Panc1 (cell line): ENCODE measurements around the gene CROT. TPM values are rescaled to one million over a fixed set of nuclear protein-coding genes. Genes with fewer than 3 reads are reported as not detected.

ENCODE experiments used
- ATAC-seq: fragments of 200-7000 bp; cut with Tn5 transposase; 2 replicates; pipeline ENCODE4 v1.9.1; 2020; ENCODE audit warnings: mild to moderate bottlenecking, moderate library complexity
- BruUV-seq: library from RNA; stranded (reverse); fragments of 400-500 nt; replicated peaks from 2 replicates; lab custom pipeline; 2021; lab: Mats Ljungman, UMichigan
- CTCF ChIA-PET: fragments of 300-600 bp; sonication (Branson Sonifier 250); formaldehyde crosslinking; loops from one replicate; lab custom pipeline; 2022; ENCODE audit warnings: antibody characterized with exemption; lab: Charles Lee
- POLR2A ChIA-PET: fragments of 300-600 bp; sonication (Branson Sonifier 250); formaldehyde crosslinking; loops from one replicate; lab custom pipeline; 2022; ENCODE audit warnings: antibody characterized with exemption; lab: Charles Lee
- DNase-seq: peaks from one replicate; pipeline ENCODE4 v3.0.0-alpha.2; 2010; ENCODE audit warnings: low read depth, low spot score
- H3K27ac ChIP-seq: 2 replicates; pipeline ENCODE4 v1.5.1; 2011; ENCODE audit warnings: mild to moderate bottlenecking, low read length, inconsistent platforms
- H3K27me3 ChIP-seq: fragments of 200-500 bp; sonication (Bioruptor generic); 2 replicates; pipeline ENCODE4 v1.6.0; 2014; ENCODE audit warnings: low read length, inconsistent platforms; ENCODE audit not compliant: control insufficient read depth, insufficient read depth
- H3K36me3 ChIP-seq: fragments of 200-500 bp; sonication (Bioruptor generic); 2 replicates; pipeline ENCODE4 v1.5.1; 2014; ENCODE audit warnings: inconsistent platforms, mild to moderate bottlenecking, low read length, moderate library complexity; ENCODE audit not compliant: control insufficient read depth, insufficient read depth
- H3K4me1 ChIP-seq: 2 replicates; pipeline ENCODE4 v1.5.1; 2011; ENCODE audit warnings: inconsistent platforms, mild to moderate bottlenecking, low read length, moderate library complexity; ENCODE audit not compliant: control insufficient read depth, insufficient read depth
- H3K4me3 ChIP-seq, 2 experiments: 2 replicates each; pipeline ENCODE4 v1.5.1; 2011 to 2012; ENCODE audit warnings: low read depth in 2 of 2, low read length in 2 of 2, mild to moderate bottlenecking in 2 of 2, inconsistent platforms in 1 of 2, moderate library complexity in 1 of 2
- H3K9me3 ChIP-seq: fragments of 200-500 bp; sonication (Bioruptor generic); 2 replicates; pipeline ENCODE4 v1.5.1; 2014; ENCODE audit warnings: low read depth, mild to moderate bottlenecking, inconsistent platforms, low read length, moderate library complexity; ENCODE audit not compliant: control insufficient read depth, insufficient read depth
- POLR2AphosphoS5 ChIP-seq: IDR thresholded peaks from 2 replicates; pipeline ENCODE4 v1.6.1; 2012; ENCODE audit warnings: mild to moderate bottlenecking, low read depth, low read length, moderate library complexity
- REST ChIP-seq, 2 experiments: IDR thresholded peaks; 2 replicates each; pipeline ENCODE4 v1.6.1; 2011 to 2012; ENCODE audit warnings: low read depth in 2 of 2, control low read depth in 1 of 2, low read length in 1 of 2, mild to moderate bottlenecking in 1 of 2, moderate library complexity in 1 of 2; ENCODE audit not compliant: insufficient read depth in 1 of 2
- SIN3A ChIP-seq: IDR thresholded peaks from 2 replicates; pipeline ENCODE4 v1.6.1; 2012; ENCODE audit warnings: low read depth, mild to moderate bottlenecking, low read length, moderate library complexity, borderline replicate concordance; ENCODE audit not compliant: insufficient read depth
- TCF7L2 ChIP-seq: IDR thresholded peaks from 2 replicates; pipeline ENCODE4 v1.6.1; 2011; ENCODE audit warnings: mild to moderate bottlenecking, low read depth, low read length, inconsistent platforms
- in situ Hi-C: cut with HindIII; loops from 2 replicates; pipeline ENCODE4 v1.10.0; 2016; ENCODE audit warnings: low sequenced_read_pairs, low pct_unique_long_range_greater_than_20kb
- intact Hi-C: fragments of 100-400 bp; cut with micrococcal nuclease; formaldehyde crosslinking; loops from one replicate; pipeline ENCODE4 v1.10.0; 2022; ENCODE audit not compliant: unreplicated experiment
- total RNA-seq: library from RNA; stranded (reverse); gene quantifications from one replicate; pipeline ENCODE4 v1.2.1, GENCODE V29; 2021; ENCODE audit not compliant: unreplicated experiment
- TF ChIP-seq, protein P1 (sequence below): fragments of 450-650 bp; IDR thresholded peaks from 2 replicates; pipeline ENCODE4 v1.5.1; 2017; ENCODE audit warnings: mild to moderate bottlenecking

Gene CROT
- total RNA-seq, 1 experiment from 2014 or later: 9.8 TPM

- in situ Hi-C loops: no loop called here
- no peak for DNase-seq
- CTCF ChIA-PET: no interaction called here
- no TSS peak for BruUV-seq
- H3K4me1 ChIP-seq: no peaks in the 10 kb centered on the region
- TF ChIP-seq SIN3A: no peak
- TF ChIP-seq, protein P1, sequence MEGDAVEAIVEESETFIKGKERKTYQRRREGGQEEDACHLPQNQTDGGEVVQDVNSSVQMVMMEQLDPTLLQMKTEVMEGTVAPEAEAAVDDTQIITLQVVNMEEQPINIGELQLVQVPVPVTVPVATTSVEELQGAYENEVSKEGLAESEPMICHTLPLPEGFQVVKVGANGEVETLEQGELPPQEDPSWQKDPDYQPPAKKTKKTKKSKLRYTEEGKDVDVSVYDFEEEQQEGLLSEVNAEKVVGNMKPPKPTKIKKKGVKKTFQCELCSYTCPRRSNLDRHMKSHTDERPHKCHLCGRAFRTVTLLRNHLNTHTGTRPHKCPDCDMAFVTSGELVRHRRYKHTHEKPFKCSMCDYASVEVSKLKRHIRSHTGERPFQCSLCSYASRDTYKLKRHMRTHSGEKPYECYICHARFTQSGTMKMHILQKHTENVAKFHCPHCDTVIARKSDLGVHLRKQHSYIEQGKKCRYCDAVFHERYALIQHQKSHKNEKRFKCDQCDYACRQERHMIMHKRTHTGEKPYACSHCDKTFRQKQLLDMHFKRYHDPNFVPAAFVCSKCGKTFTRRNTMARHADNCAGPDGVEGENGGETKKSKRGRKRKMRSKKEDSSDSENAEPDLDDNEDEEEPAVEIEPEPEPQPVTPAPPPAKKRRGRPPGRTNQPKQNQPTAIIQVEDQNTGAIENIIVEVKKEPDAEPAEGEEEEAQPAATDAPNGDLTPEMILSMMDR: no peak
- no peak for TF ChIP-seq REST (IDR thresholded peaks at IDR 0.05; ENCODE audit: insufficient read depth in 1 of 2, low read depth in 2 of 2, low read length in 1 of 2)
- no peak for TF ChIP-seq POLR2AphosphoS5
- no peak for TF ChIP-seq TCF7L2
- no peak overlapping the region for H3K4me3 ChIP-seq
- H3K36me3 ChIP-seq: no peaks in the 10 kb centered on the region
- POLR2A ChIA-PET: no interaction called here
- H3K9me3 ChIP-seq: no peaks in the 10 kb centered on the region
- no peak overlapping the region for H3K27ac ChIP-seq
- intact Hi-C loops: no loop called here
- ATAC-seq: no peak
- H3K27me3 ChIP-seq: 0 out of 2 replicates have a peak, but pooled peaks cover 2% of the 10 kb centered on the region
Observed at GRCh38 chr7:87316097-87316700, 29.3 kb upstream of the CROT start.

- in situ Hi-C loops: no loop called here
- ATAC-seq (no peak), DNase-seq (no peak)
- TF ChIP-seq REST (IDR thresholded peaks at IDR 0.05; ENCODE audit: insufficient read depth in 1 of 2, low read depth in 2 of 2, low read length in 1 of 2) (no peak), SIN3A (no peak), TCF7L2 (no peak), POLR2AphosphoS5 (no peak)
- TF ChIP-seq, protein P1: no peak
- Histone ChIP-seq H3K27ac (no peak overlapping the region), H3K36me3 (no peaks in the 10 kb centered on the region), H3K27me3 (0 out of 2 replicates have a peak, but pooled peaks cover 2% of the 10 kb centered on the region), H3K4me3 (no peak overlapping the region), H3K4me1 (no peaks in the 10 kb centered on the region), H3K9me3 (no peaks in the 10 kb centered on the region)
- intact Hi-C loops: no loop called here
- no TSS peak for BruUV-seq
- POLR2A ChIA-PET: no interaction called here
- CTCF ChIA-PET: no interaction called here
Observed at GRCh38 chr7:87316846-87317552, 28.5 kb upstream of the CROT start.
